Mesenteric fat pad (tissue), 1 donor: ENCODE data around the gene GPRASP1. TPM values are rescaled to one million over a fixed set of nuclear protein-coding genes. Genes with fewer than 3 reads are reported as not detected.
A peak's percentile ranks its signal among the peaks of the same experiment; 100 is the strongest.
"Not testable (repeated sequence)": the region's sequence is repeated elsewhere in the genome, so short reads cannot be mapped to it uniquely, and the experiment has no call there.

ENCODE experiments used
- DNase-seq: peaks from one replicate; pipeline ENCODE4 v3.0.0-alpha.2; 2020; ENCODE audit warnings: low spot score
- long read RNA-seq: library from polyadenylated mRNA; unstranded; transcript quantifications from one replicate; pipeline ENCODE4 v2.0.0, GENCODE V29; 2020
- total RNA-seq: library from RNA; stranded (reverse); fragmentation: NEBNext Ultra II Directional; extraction: Animal tissue kit (Norgen Biotek cat#: 25700); gene quantifications from one replicate; pipeline ENCODE4 v1.2.1, GENCODE V29; 2021
- donor health status: DM: yes; HTN: yes; CAD: no.

Gene GPRASP1
- 4.0 TPM for total RNA-seq
- long read RNA-seq, partial matches to known transcripts = 0 of 1 reads
- long read RNA-seq, other reads (novel, unspliced or antisense) = 1 of 1 reads

GRCh38 chrX:102651242-102652011 lies at the start of gene GPRASP1:
Gene GPRASP1, plus strand, starts transcription at chrX:102651483. Its CDS starts 2,431 bp downstream, at chrX:102653914.
- no peak for DNase-seq

GRCh38 chrX:102604327-102604726 lies 47.0 kb upstream of the GPRASP1 start:
- no peak for DNase-seq

- no peak for DNase-seq
Measured at GRCh38 chrX:102606115-102606514, 45.2 kb upstream of the GPRASP1 start.

GRCh38 chrX:102610905-102611304 lies 40.4 kb upstream of the GPRASP1 start:
- peak; percentile 81 for DNase-seq

- no peak for DNase-seq
Measured at GRCh38 chrX:102624105-102624504, 27.2 kb upstream of the GPRASP1 start.

- no peak for DNase-seq
Measured at GRCh38 chrX:102627640-102628039, 23.6 kb upstream of the GPRASP1 start.

- no peak for DNase-seq
Measured at GRCh38 chrX:102637561-102637960, 13.7 kb upstream of the GPRASP1 start.

- DNase-seq = no peak
Measured at GRCh38 chrX:102650903-102651241, 411 bp upstream of the GPRASP1 start.

GRCh38 chrX:102652031-102652688 lies 877 bp downstream of the GPRASP1 start:
- DNase-seq = no peak

- no peak for DNase-seq
Measured at GRCh38 chrX:102654696-102655095, 3.4 kb downstream of the GPRASP1 start.

- DNase-seq = no peak
Measured at GRCh38 chrX:102658556-102658955, 7.3 kb downstream of the GPRASP1 start.

GRCh38 chrX:102659790-102660757 lies 8.8 kb downstream of the GPRASP1 start:
- DNase-seq = peak; percentile 93

- DNase-seq = not testable (repeated sequence)
Measured at GRCh38 chrX:102663820-102664219, 12.5 kb downstream of the GPRASP1 start.

- DNase-seq = not testable (repeated sequence)
Measured at GRCh38 chrX:102667034-102667433, 15.8 kb downstream of the GPRASP1 start.

- DNase-seq = no peak
Measured at GRCh38 chrX:102669526-102669925, 18.2 kb downstream of the GPRASP1 start.

- DNase-seq = no peak
Measured at GRCh38 chrX:102672856-102673255, 21.6 kb downstream of the GPRASP1 start.

GRCh38 chrX:102677479-102677878 lies 26.2 kb downstream of the GPRASP1 start:
- not testable (repeated sequence) for DNase-seq

GRCh38 chrX:102684772-102685520 lies 33.7 kb downstream of the GPRASP1 start:
- DNase-seq = no peak

- no peak for DNase-seq
Measured at GRCh38 chrX:102694749-102695148, 43.5 kb downstream of the GPRASP1 start.

- DNase-seq = no peak
Measured at GRCh38 chrX:102696306-102696705, 45.0 kb downstream of the GPRASP1 start.

- no peak for DNase-seq
Measured at GRCh38 chrX:102697494-102697893, 46.2 kb downstream of the GPRASP1 start.
